Thyroid gland (tissue), 4 donors: ENCODE results near the gene CLPSL1.

Source experiments
- POLR2A ChIP-seq, 2 donors: fragments of 450-650 bp; IDR thresholded peaks; one replicate each; pipeline ENCODE4 v1.6.1; 2017; ENCODE audit warnings: antibody characterized with exemption in 2 of 2, mild to moderate bottlenecking in 2 of 2, moderate library complexity in 1 of 2
- TF ChIP-seq, protein P1 (sequence below), 6 experiments: fragments of 200-600 bp in 3 of 6; fragments of 450-650 bp in 3 of 6; sonication (generic) in 3 of 6; IDR thresholded peaks; one replicate each; pipeline ENCODE4 v1.5.1; 2016 to 2019; ENCODE audit warnings: antibody characterized with exemption in 6 of 6, mild to moderate bottlenecking in 2 of 6, inconsistent platforms in 1 of 6, moderate library complexity in 1 of 6

- TF ChIP-seq, protein P1, sequence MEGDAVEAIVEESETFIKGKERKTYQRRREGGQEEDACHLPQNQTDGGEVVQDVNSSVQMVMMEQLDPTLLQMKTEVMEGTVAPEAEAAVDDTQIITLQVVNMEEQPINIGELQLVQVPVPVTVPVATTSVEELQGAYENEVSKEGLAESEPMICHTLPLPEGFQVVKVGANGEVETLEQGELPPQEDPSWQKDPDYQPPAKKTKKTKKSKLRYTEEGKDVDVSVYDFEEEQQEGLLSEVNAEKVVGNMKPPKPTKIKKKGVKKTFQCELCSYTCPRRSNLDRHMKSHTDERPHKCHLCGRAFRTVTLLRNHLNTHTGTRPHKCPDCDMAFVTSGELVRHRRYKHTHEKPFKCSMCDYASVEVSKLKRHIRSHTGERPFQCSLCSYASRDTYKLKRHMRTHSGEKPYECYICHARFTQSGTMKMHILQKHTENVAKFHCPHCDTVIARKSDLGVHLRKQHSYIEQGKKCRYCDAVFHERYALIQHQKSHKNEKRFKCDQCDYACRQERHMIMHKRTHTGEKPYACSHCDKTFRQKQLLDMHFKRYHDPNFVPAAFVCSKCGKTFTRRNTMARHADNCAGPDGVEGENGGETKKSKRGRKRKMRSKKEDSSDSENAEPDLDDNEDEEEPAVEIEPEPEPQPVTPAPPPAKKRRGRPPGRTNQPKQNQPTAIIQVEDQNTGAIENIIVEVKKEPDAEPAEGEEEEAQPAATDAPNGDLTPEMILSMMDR (IDR thresholded peaks at IDR 0.05): no peak
- TF ChIP-seq POLR2A (IDR thresholded peaks at IDR 0.05): no peak
These were observed 30.3 kb upstream of the CLPSL1 start for GRCh38 chr6:35750557-35750956.
